Liver (tissue), 9 donors: Measurements from ENCODE around the gene GARNL3. TPM values are rescaled to one million over a fixed set of nuclear protein-coding genes. Genes with fewer than 3 reads are reported as not detected.

Experiments used
- DNase-seq: peaks from one replicate; pipeline ENCODE4 v3.0.0-alpha.2; 2017; ENCODE audit warnings: low spot score
- H3K27ac ChIP-seq, 2 donors: one replicate each; pipeline ENCODE4 v1.7.0; 2013; ENCODE audit warnings: inconsistent platforms in 2 of 2, low read length in 2 of 2, control low read depth in 1 of 2, low read depth in 1 of 2, mild to moderate bottlenecking in 1 of 2
- H3K27me3 ChIP-seq, 4 donors: one replicate each; pipeline versions ENCODE4 v1.6.1 to v1.7.0; 2013; ENCODE audit warnings: low read length in 3 of 4, inconsistent platforms in 1 of 4, mild to moderate bottlenecking in 1 of 4, moderate library complexity in 1 of 4; ENCODE audit not compliant: control insufficient read depth in 4 of 4, insufficient read depth in 4 of 4
- H3K36me3 ChIP-seq, 4 donors: one replicate each; pipeline versions ENCODE4 v1.6.1 to v1.7.0; 2013; ENCODE audit warnings: low read length in 3 of 4, mild to moderate bottlenecking in 3 of 4, low read depth in 1 of 4, moderate library complexity in 1 of 4; ENCODE audit not compliant: control insufficient read depth in 4 of 4, insufficient read depth in 3 of 4
- H3K4me1 ChIP-seq, 4 donors: one replicate each; pipeline versions ENCODE4 v1.6.1 to v1.7.0; 2013; ENCODE audit warnings: low read length in 3 of 4, mild to moderate bottlenecking in 3 of 4, moderate library complexity in 1 of 4; ENCODE audit not compliant: control insufficient read depth in 4 of 4, insufficient read depth in 4 of 4
- H3K4me3 ChIP-seq, 3 donors: one replicate each; pipeline versions ENCODE4 v1.6.1 to v1.7.0; 2013; ENCODE audit warnings: low read length in 3 of 3, control low read depth in 1 of 3, low read depth in 1 of 3, mild to moderate bottlenecking in 1 of 3
- H3K9ac ChIP-seq, 2 donors: one replicate each; pipeline ENCODE4 v1.7.0; 2013; ENCODE audit warnings: low read length in 2 of 2, mild to moderate bottlenecking in 2 of 2, moderate library complexity in 2 of 2, control low read depth in 1 of 2, low read depth in 1 of 2
- H3K9me3 ChIP-seq, 4 donors: one replicate each; pipeline versions ENCODE4 v1.6.1 to v1.7.0; 2013; ENCODE audit warnings: low read length in 3 of 4; ENCODE audit not compliant: control insufficient read depth in 4 of 4
- ATF3 ChIP-seq: IDR thresholded peaks from 2 replicates; pipeline ENCODE4 v1.6.1; 2016; ENCODE audit warnings: antibody characterized with exemption
- CTCF ChIP-seq: fragments of 150-350 bp; IDR thresholded peaks from 2 replicates; pipeline ENCODE4 v1.5.1; 2017; ENCODE audit warnings: improper control_type of control experiment, low read depth, low read length; ENCODE audit not compliant: missing input control
- EGR1 ChIP-seq, 2 donors: IDR thresholded peaks; 2 replicates each; pipeline ENCODE4 v1.6.1; 2016 to 2018; ENCODE audit warnings: antibody characterized with exemption in 2 of 2, low read depth in 2 of 2
- FOXA1 ChIP-seq: IDR thresholded peaks from 2 replicates; pipeline ENCODE4 v1.6.1; 2016; ENCODE audit warnings: antibody characterized with exemption
- FOXA2 ChIP-seq: IDR thresholded peaks from 2 replicates; pipeline ENCODE4 v1.6.1; 2016; ENCODE audit warnings: antibody characterized with exemption
- GABPA ChIP-seq, 2 donors: IDR thresholded peaks in 1 of 2; conservative IDR thresholded peaks in 1 of 2; 2 replicates each; pipeline ENCODE4 v1.6.1; 2016; ENCODE audit warnings: antibody characterized with exemption in 2 of 2, mild to moderate bottlenecking in 1 of 2, moderate library complexity in 1 of 2
- HNF4A ChIP-seq, 2 donors: conservative IDR thresholded peaks; 2 replicates each; pipeline ENCODE4 v1.6.1; 2016; ENCODE audit warnings: antibody characterized with exemption in 2 of 2, mild to moderate bottlenecking in 2 of 2
- HNF4G ChIP-seq: IDR thresholded peaks from 2 replicates; pipeline ENCODE4 v1.6.1; 2016; ENCODE audit warnings: antibody characterized with exemption
- JUND ChIP-seq, 2 donors: IDR thresholded peaks; 2 replicates each; pipeline ENCODE4 v1.6.1; 2016; ENCODE audit warnings: antibody characterized with exemption in 2 of 2
- MAX ChIP-seq: IDR thresholded peaks from 2 replicates; pipeline ENCODE4 v1.6.1; 2016; ENCODE audit warnings: antibody characterized with exemption
- NR2F2 ChIP-seq: IDR thresholded peaks from 2 replicates; pipeline ENCODE4 v1.6.1; 2016; ENCODE audit warnings: antibody characterized with exemption
- RAD21 ChIP-seq, 2 donors: IDR thresholded peaks; 2 replicates each; pipeline ENCODE4 v1.6.1; 2016; ENCODE audit warnings: antibody characterized with exemption in 2 of 2, mild to moderate bottlenecking in 2 of 2
- REST ChIP-seq: IDR thresholded peaks from 2 replicates; pipeline ENCODE4 v1.6.1; 2016; ENCODE audit warnings: antibody characterized with exemption, mild to moderate bottlenecking
- RXRA ChIP-seq, 2 donors: IDR thresholded peaks; 2 replicates each; pipeline ENCODE4 v1.6.1; 2017 to 2018; ENCODE audit warnings: antibody characterized with exemption in 2 of 2, mild to moderate bottlenecking in 1 of 2
- SP1 ChIP-seq: IDR thresholded peaks from 2 replicates; pipeline ENCODE4 v1.6.1; 2018; ENCODE audit warnings: antibody characterized with exemption, mild to moderate bottlenecking
- TAF1 ChIP-seq: conservative IDR thresholded peaks from 2 replicates; pipeline ENCODE4 v1.6.1; 2016; ENCODE audit warnings: antibody characterized with exemption, mild to moderate bottlenecking
- YY1 ChIP-seq: IDR thresholded peaks from 2 replicates; pipeline ENCODE4 v1.6.1; 2016; ENCODE audit warnings: antibody characterized with exemption, mild to moderate bottlenecking
- ZBTB33 ChIP-seq: IDR thresholded peaks from 2 replicates; pipeline ENCODE4 v1.6.1; 2016; ENCODE audit warnings: antibody characterized with exemption
- WGBS: extraction: QIAGEN DNeasy Blood & Tissue Kit; methylation state at CpG from one replicate; pipeline ENCODE4 v1.1.7; 2013; 5-methylcytosine and 5-hydroxymethylcytosine counted together
- polyA plus RNA-seq, 2 donors: library from polyadenylated mRNA; stranded (reverse) in 1 of 2; unstranded in 1 of 2; fragments of 200-250 nt in 1 of 2; fragments of >200 nt in 1 of 2; fragmentation: Nextera tagmentation in 1 of 2; extraction: Ambion mirVana in 1 of 2; gene quantifications; one replicate each; pipeline versions ENCODE4 v1.2.1 to v1.2.3, GENCODE V29; 2013 to 2015
- total RNA-seq, 2 donors: library from RNA; depleted of rRNA; stranded (reverse); fragments of >200 nt; gene quantifications; one replicate each; pipeline ENCODE4 v1.2.3, GENCODE V29; 2014
- donor health status: healthy.
- donor health status: healthy.
- donor health status: healthy.
- donor health status: healthy.
- donor health status: healthy.

GARNL3 gene
- total and polyA plus RNA-seq, 4 donors: 0.89 to 6.7 (median 3.5) TPM

GRCh38 chr9:127398715-127399400, 134.3 kb downstream of the GARNL3 start (continued):
- TF ChIP-seq ATF3 (no peak), GABPA (IDR thresholded peaks at IDR 0.05 in 1 of 2, conservative IDR thresholded peaks at IDR 0.05 in 1 of 2) (no peak), RXRA (IDR thresholded peaks at IDR 0.05) (no peak), FOXA2 (no peak)

GRCh38 chr9:127399736-127400269, 135.2 kb downstream of the GARNL3 start:
- H3K36me3 ChIP-seq: peaks cover 2 to 19% (median 7%) of the 10 kb centered on the region in 4 donors
- TF ChIP-seq ZBTB33: no peak
- TF ChIP-seq JUND (IDR thresholded peaks at IDR 0.05): no peak
- H3K9me3 ChIP-seq: no peaks in the 10 kb centered on the region
- WGBS: 97% methylated on average over 14 of the region's 14 CpGs
- no peak overlapping the region for H3K4me3 ChIP-seq
- H3K4me1 ChIP-seq: peaks cover 2 to 21% (median 17%) of the 10 kb centered on the region in 4 donors
- H3K9ac ChIP-seq: no peak overlapping the region
- H3K27ac ChIP-seq: no peak overlapping the region
- H3K27me3 ChIP-seq: no peaks in the 10 kb centered on the region
- DNase-seq: no peak

- peaks cover 2 to 32% (median 7%) of the 10 kb centered on the region in 4 donors for H3K36me3 ChIP-seq
- WGBS: 91% methylated on average over 18 of the region's 18 CpGs
- DNase-seq: no peak
These were observed 138.0 kb downstream of the GARNL3 start for GRCh38 chr9:127402401-127403090.

More at GRCh38 chr9:127402401-127403090, 138.0 kb downstream of the GARNL3 start:
- TF ChIP-seq JUND (IDR thresholded peaks at IDR 0.05): no peak
- no peak for TF ChIP-seq MAX
- no peak for TF ChIP-seq TAF1
- TF ChIP-seq NR2F2: no peak
- TF ChIP-seq ZBTB33: no peak
- no peak for TF ChIP-seq GABPA (IDR thresholded peaks at IDR 0.05 in 1 of 2, conservative IDR thresholded peaks at IDR 0.05 in 1 of 2)
- no peak for TF ChIP-seq FOXA2
- TF ChIP-seq ATF3: no peak
- no peak for TF ChIP-seq RXRA (IDR thresholded peaks at IDR 0.05)
- no peak for TF ChIP-seq RAD21 (IDR thresholded peaks at IDR 0.05)
- TF ChIP-seq YY1: no peak
- TF ChIP-seq HNF4G: no peak
- no peak for TF ChIP-seq HNF4A (conservative IDR thresholded peaks at IDR 0.05)
- no peak for TF ChIP-seq REST
- TF ChIP-seq EGR1 (IDR thresholded peaks at IDR 0.05; ENCODE audit: low read depth in 2 of 2): no peak
- no peak for TF ChIP-seq SP1
- no peak for TF ChIP-seq FOXA1
- no peak for TF ChIP-seq CTCF
- Histone ChIP-seq H3K27ac (no peak overlapping the region), H3K9ac (no peak overlapping the region), H3K4me3 (no peak overlapping the region), H3K9me3 (no peaks in the 10 kb centered on the region), H3K4me1 (peaks cover 5 to 24% (median 19%) of the 10 kb centered on the region in 4 donors), H3K27me3 (no peaks in the 10 kb centered on the region)
